ENCODE results near the gene RSRP1. TPM values are rescaled to one million over a fixed set of nuclear protein-coding genes. Genes with fewer than 3 reads are reported as not detected.
"Not testable (repeated sequence)": the region's sequence is repeated elsewhere in the genome, so short reads cannot be mapped to it uniquely, and the experiment has no call there.

RSRP1 gene
- total and polyA plus RNA-seq, 2 of the 4 experiments (the other 2 are of a cell fraction): 71.0 TPM

DNA sequence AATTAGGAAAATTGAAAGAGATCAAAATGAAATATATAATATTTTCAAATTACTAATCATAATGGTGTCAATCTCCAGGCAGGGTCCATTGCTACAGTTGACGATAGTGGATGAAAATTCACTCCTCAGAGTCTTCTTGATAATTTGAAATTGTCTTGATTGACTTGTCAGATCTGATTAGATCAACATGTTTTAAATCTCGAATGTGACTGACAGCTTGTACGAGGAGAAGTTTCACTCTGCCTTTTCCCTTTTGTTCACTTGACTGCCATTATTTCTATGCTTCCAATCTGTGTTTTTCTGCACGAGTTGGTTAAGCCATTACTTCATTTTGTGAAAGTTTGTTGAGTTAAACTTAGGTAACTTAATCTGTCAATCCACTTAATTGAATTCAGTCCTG is 28.4 kb upstream of the RSRP1 start:
- H3K23ac ChIP-seq (ENCODE audit: low read depth, low read length); H4K8ac ChIP-seq (ENCODE audit: low read depth in 2 of 2, low read length in 2 of 2); H2BK120ac ChIP-seq (ENCODE audit: low read depth, low read length); H4K20me1 ChIP-seq (ENCODE audit: insufficient read depth, low read length); H3K79me1 ChIP-seq (ENCODE audit: low read depth in 1 of 2, low read length in 2 of 2); DNase-seq; in situ Hi-C loops (cut with MboI; ENCODE audit: low sequenced_read_pairs); H3K18ac ChIP-seq (ENCODE audit: low read depth, low read length); H3K9me1 ChIP-seq (ENCODE audit: insufficient read depth, low read length); BruUV-seq (replicated peaks); intact Hi-C loops (cut with micrococcal nuclease); POLR2A ChIA-PET (ENCODE audit: unreplicated experiment); H2AK9ac ChIP-seq (replicated peaks; ENCODE audit: low read depth, low read length, poor library complexity); H3K56ac ChIP-seq (ENCODE audit: extremely low read depth, insufficient read depth, low read length); dilution Hi-C loops (cut with HindIII; ENCODE audit: low sequenced_read_pairs, unreplicated experiment); H3K9me3 ChIP-seq (ENCODE audit: control insufficient read depth, insufficient read depth, low read length); H2AK5ac ChIP-seq (ENCODE audit: low read depth, low read length); H3K27me3 ChIP-seq (ENCODE audit: control insufficient read depth, insufficient read depth, low read length); H3K4me1 ChIP-seq (ENCODE audit: control insufficient read depth, insufficient read depth, low read length); H3K4me2 ChIP-seq (ENCODE audit: low read depth, low read length); H4K5ac ChIP-seq (ENCODE audit: low read depth, low read length); ATAC-seq (ENCODE audit: low read depth); H3K9ac ChIP-seq (ENCODE audit: low read depth, low read length); H2AFZ ChIP-seq (replicated peaks; ENCODE audit: low read length, poor library complexity); H2BK5ac ChIP-seq (ENCODE audit: low read depth, low read length, poor library complexity, severe bottlenecking); CTCF ChIA-PET; H3K14ac ChIP-seq (replicated peaks; ENCODE audit: low read depth, low read length); H2BK20ac ChIP-seq (ENCODE audit: low read depth, low read length); H3K4me3 ChIP-seq (ENCODE audit: insufficient read depth, low read depth, low read length); H3K4ac ChIP-seq (ENCODE audit: low read depth, low read length); H2BK15ac ChIP-seq (ENCODE audit: low read depth, low read length); H3K36me3 ChIP-seq (ENCODE audit: control insufficient read depth, insufficient read depth, low read length); H4K91ac ChIP-seq (ENCODE audit: insufficient read depth, low read depth, low read length); H3K27ac ChIP-seq (ENCODE audit: insufficient read depth, low read length): not testable (repeated sequence)
- no CpG with 5 or more reads among the region's 4 CpGs for WGBS, 2 experiments (ENCODE audit: extremely low coverage in 2 of 2, insufficient read length in 1 of 2)

DNA sequence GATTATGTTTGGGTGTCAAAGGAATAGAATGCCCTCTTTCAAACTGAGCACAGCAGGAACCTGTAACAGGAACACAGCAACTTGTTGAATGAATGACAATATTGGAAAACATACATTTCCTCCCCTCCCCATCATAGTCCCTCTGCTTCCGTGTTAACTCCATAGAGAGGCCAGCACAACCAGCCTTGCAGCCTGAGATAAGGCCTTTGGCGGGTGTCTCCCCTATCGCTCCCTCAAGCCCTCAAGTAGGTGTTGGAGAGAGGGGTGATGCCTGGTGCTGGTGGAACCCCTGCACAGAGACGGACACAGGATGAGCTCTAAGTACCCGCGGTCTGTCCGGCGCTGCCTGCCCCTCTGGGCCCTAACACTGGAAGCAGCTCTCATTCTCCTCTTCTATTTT is 25.0 kb upstream of the RSRP1 start, which contains the start of gene RHD:
TSS of gene RHD (plus strand) at position 272 of the 400 bp plus-strand sequence. CDS start at position 311, 39 bp downstream.
- H3K9me3 ChIP-seq (ENCODE audit: control insufficient read depth, insufficient read depth, low read length); H3K36me3 ChIP-seq (ENCODE audit: control insufficient read depth, insufficient read depth, low read length); POLR2A ChIA-PET (ENCODE audit: unreplicated experiment); H2BK5ac ChIP-seq (ENCODE audit: low read depth, low read length, poor library complexity, severe bottlenecking); BruUV-seq (replicated peaks); H2AK5ac ChIP-seq (ENCODE audit: low read depth, low read length); intact Hi-C loops (cut with micrococcal nuclease); H2BK120ac ChIP-seq (ENCODE audit: low read depth, low read length); H2AFZ ChIP-seq (replicated peaks; ENCODE audit: low read length, poor library complexity); DNase-seq; H3K4ac ChIP-seq (ENCODE audit: low read depth, low read length); H3K4me3 ChIP-seq (ENCODE audit: insufficient read depth, low read depth, low read length); H2BK15ac ChIP-seq (ENCODE audit: low read depth, low read length); H3K18ac ChIP-seq (ENCODE audit: low read depth, low read length); H3K27me3 ChIP-seq (ENCODE audit: control insufficient read depth, insufficient read depth, low read length); H3K14ac ChIP-seq (replicated peaks; ENCODE audit: low read depth, low read length); H4K20me1 ChIP-seq (ENCODE audit: insufficient read depth, low read length); H2BK20ac ChIP-seq (ENCODE audit: low read depth, low read length); ATAC-seq (ENCODE audit: low read depth); H4K8ac ChIP-seq (ENCODE audit: low read depth in 2 of 2, low read length in 2 of 2); H3K9ac ChIP-seq (ENCODE audit: low read depth, low read length); H4K91ac ChIP-seq (ENCODE audit: insufficient read depth, low read depth, low read length); H3K4me1 ChIP-seq (ENCODE audit: control insufficient read depth, insufficient read depth, low read length); H3K56ac ChIP-seq (ENCODE audit: extremely low read depth, insufficient read depth, low read length); H3K23ac ChIP-seq (ENCODE audit: low read depth, low read length); H3K27ac ChIP-seq (ENCODE audit: insufficient read depth, low read length); H4K5ac ChIP-seq (ENCODE audit: low read depth, low read length); in situ Hi-C loops (cut with MboI; ENCODE audit: low sequenced_read_pairs); H3K79me1 ChIP-seq (ENCODE audit: low read depth in 1 of 2, low read length in 2 of 2); H2AK9ac ChIP-seq (replicated peaks; ENCODE audit: low read depth, low read length, poor library complexity); H3K9me1 ChIP-seq (ENCODE audit: insufficient read depth, low read length); H3K4me2 ChIP-seq (ENCODE audit: low read depth, low read length); CTCF ChIA-PET; dilution Hi-C loops (cut with HindIII; ENCODE audit: low sequenced_read_pairs, unreplicated experiment): not testable (repeated sequence)
- 90% methylated on average over 2 of the region's 8 CpGs; no CpG with 5 or more reads in 1 of the 2 experiments for WGBS, 2 experiments (ENCODE audit: extremely low coverage in 2 of 2, insufficient read length in 1 of 2)
